PFSK-1 (cell line): ENCODE results near the gene FAS.

Experiments used
- POLR2AphosphoS5 ChIP-seq: IDR thresholded peaks from 2 replicates; pipeline ENCODE4 v1.6.1; 2012; ENCODE audit warnings: low read depth, mild to moderate bottlenecking, control low read depth, low read length, moderate library complexity
- REST ChIP-seq, 2 experiments: IDR thresholded peaks; 2 replicates each; pipeline versions ENCODE4 v1.6.1 to v1.8.0; 2011 to 2012; ENCODE audit warnings: low read depth in 2 of 2, low read length in 2 of 2, control low read depth in 1 of 2, inconsistent platforms in 1 of 2, mild to moderate bottlenecking in 1 of 2, moderate library complexity in 1 of 2; ENCODE audit not compliant: insufficient read depth in 1 of 2
- SIN3A ChIP-seq: IDR thresholded peaks from 2 replicates; pipeline ENCODE4 v1.6.1; 2012; ENCODE audit warnings: mild to moderate bottlenecking, low read length, moderate library complexity, borderline replicate concordance; ENCODE audit not compliant: insufficient read depth

- TF ChIP-seq REST (IDR thresholded peaks at IDR 0.05; ENCODE audit: insufficient read depth in 1 of 2, low read depth in 2 of 2, low read length in 2 of 2) (no peak), POLR2AphosphoS5 (no peak), SIN3A (no peak)
Observed at GRCh38 chr10:88949912-88950837, 40.4 kb upstream of the FAS start.
